Fibroblast of lung (primary cell): ENCODE measurements around the gene SEL1L.
"Not testable (repeated sequence)": the region's sequence is repeated elsewhere in the genome, so short reads cannot be mapped to it uniquely, and the experiment has no call there.

Source experiments
- EZH2 ChIP-seq: IDR thresholded peaks from 2 replicates; pipeline ENCODE4 v1.5.1; 2012; ENCODE audit warnings: low read length, control low read depth, mild to moderate bottlenecking; ENCODE audit errors: missing control alignments
- TF ChIP-seq, protein P1 (sequence below), 2 donors: IDR thresholded peaks in 1 of 2; conservative IDR thresholded peaks in 1 of 2; 1 replicate in 1 of 2; 2 replicates in 1 of 2; pipeline ENCODE4 v1.5.1; 2011 to 2012; ENCODE audit warnings: low read length in 2 of 2, control low read depth in 1 of 2, inconsistent platforms in 1 of 2, low read depth in 1 of 2, mild to moderate bottlenecking in 1 of 2

DNA sequence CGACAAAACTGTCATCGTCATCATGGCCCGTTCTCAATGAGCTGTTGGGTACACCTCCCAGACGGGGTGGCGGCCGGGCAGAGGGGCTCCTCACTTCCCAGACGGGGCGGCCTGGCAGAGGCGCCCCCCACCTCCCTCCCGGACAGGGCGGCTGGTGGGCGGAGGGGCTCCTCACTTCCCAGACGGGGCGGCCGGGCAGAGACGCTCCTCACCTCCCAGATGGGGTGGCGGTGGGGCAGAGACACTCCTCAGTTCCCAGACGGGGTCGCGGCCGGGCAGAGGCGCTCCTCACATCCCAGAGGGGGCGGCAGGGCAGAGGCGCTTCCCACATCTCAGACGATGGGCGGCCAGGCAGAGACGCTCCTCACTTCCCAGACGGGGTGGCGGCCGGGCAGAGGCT, 71.3 kb downstream of the SEL1L start:
- TF ChIP-seq, protein P1, sequence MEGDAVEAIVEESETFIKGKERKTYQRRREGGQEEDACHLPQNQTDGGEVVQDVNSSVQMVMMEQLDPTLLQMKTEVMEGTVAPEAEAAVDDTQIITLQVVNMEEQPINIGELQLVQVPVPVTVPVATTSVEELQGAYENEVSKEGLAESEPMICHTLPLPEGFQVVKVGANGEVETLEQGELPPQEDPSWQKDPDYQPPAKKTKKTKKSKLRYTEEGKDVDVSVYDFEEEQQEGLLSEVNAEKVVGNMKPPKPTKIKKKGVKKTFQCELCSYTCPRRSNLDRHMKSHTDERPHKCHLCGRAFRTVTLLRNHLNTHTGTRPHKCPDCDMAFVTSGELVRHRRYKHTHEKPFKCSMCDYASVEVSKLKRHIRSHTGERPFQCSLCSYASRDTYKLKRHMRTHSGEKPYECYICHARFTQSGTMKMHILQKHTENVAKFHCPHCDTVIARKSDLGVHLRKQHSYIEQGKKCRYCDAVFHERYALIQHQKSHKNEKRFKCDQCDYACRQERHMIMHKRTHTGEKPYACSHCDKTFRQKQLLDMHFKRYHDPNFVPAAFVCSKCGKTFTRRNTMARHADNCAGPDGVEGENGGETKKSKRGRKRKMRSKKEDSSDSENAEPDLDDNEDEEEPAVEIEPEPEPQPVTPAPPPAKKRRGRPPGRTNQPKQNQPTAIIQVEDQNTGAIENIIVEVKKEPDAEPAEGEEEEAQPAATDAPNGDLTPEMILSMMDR (conservative IDR thresholded peaks at IDR 0.05 in 1 of 2, IDR thresholded peaks at IDR 0.05 in 1 of 2; ENCODE audit: low read depth in 1 of 2, low read length in 2 of 2) = not testable (repeated sequence)
- TF ChIP-seq EZH2 = not testable (repeated sequence)
